AG09319 (cell line): ENCODE measurements around the gene TOMM40.
"Not testable (repeated sequence)": the region's sequence is repeated elsewhere in the genome, so short reads cannot be mapped to it uniquely, and the experiment has no call there.

Source experiments
- DNase-seq: peaks from one replicate; pipeline ENCODE4 v3.0.0-alpha.2; 2010; ENCODE audit warnings: low read depth; ENCODE audit errors: extremely low read depth
- TF ChIP-seq, protein P1 (sequence below): IDR thresholded peaks from 2 replicates; pipeline ENCODE4 v1.5.1; 2011; ENCODE audit warnings: low read depth, mild to moderate bottlenecking, inconsistent platforms, low read length, moderate library complexity

TOMM40 gene

GRCh38 chr19:44909775-44910174 is 18.7 kb downstream of the TOMM40 start:
- DNase-seq = no peak

DNA sequence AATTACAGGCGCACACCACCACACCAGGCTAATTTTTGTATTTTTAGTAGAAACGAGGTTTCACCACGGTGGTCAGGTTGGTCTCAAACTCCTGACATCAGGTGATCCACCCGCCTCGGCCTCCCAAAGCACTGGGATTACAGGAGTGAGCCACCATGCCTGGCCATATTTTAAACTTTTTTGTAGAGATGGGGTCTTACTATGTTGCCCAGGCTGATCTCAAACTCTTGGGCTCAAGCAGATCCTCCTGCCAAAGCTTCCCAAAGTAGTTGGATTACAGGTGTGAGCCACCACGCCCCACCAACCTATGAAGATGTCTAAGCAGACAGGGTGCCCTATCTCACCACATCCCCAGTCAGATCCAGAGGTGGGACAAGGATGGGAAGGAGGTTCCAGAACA is 20.8 kb downstream of the TOMM40 start:
- not testable (repeated sequence) for DNase-seq

More at GRCh38 chr19:44909775-44910174, 18.7 kb downstream of the TOMM40 start:
- TF ChIP-seq, protein P1, sequence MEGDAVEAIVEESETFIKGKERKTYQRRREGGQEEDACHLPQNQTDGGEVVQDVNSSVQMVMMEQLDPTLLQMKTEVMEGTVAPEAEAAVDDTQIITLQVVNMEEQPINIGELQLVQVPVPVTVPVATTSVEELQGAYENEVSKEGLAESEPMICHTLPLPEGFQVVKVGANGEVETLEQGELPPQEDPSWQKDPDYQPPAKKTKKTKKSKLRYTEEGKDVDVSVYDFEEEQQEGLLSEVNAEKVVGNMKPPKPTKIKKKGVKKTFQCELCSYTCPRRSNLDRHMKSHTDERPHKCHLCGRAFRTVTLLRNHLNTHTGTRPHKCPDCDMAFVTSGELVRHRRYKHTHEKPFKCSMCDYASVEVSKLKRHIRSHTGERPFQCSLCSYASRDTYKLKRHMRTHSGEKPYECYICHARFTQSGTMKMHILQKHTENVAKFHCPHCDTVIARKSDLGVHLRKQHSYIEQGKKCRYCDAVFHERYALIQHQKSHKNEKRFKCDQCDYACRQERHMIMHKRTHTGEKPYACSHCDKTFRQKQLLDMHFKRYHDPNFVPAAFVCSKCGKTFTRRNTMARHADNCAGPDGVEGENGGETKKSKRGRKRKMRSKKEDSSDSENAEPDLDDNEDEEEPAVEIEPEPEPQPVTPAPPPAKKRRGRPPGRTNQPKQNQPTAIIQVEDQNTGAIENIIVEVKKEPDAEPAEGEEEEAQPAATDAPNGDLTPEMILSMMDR = no peak

- TF ChIP-seq, protein P1 = no peak
- no peak for DNase-seq
Measured at GRCh38 chr19:44912854-44913253, 21.8 kb downstream of the TOMM40 start.

DNA sequence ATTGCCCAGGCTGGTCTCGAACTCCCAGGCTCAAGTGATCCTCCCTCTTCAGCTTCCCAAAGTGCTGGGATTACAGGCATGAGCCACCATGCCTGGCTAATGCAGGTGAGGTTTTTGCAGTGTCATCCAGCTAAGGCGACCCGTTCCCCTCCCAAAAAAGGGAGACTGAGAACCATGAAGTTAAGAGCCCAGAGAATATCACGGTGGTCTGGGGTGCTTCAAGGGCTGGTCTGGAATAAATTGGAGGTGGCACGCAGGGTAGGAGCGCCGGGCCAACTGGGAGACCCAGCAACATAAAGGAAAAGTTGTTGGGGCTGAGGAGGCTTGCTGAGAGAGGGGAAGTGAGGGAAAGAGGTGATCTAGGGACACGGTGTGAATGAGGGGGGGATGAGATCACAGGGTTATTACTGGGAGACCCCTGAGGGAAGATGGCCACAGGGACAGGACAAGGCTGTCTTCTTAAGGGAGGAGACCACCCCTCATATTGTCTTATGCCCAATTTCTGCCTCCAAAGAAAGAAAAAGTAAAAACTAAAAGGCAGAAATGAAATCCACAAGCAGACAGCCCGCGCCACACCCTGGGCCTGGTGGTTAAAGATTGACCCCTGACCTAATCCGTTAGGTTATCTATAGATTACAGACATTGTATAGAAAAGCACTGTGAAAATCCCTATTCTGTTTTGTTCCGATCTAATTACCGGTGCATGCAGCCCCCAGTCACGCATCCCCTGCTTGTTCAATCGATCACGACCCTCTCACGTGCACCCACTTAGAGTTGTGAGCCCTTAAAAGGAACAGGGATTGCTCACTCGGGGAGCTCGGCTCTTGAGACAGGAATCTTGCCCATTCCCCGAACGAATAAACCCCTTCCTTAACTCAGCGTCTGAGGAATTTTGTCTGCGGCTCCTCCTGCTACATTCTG is 22.7 kb downstream of the TOMM40 start:
- not testable (repeated sequence) for DNase-seq

GRCh38 chr19:44914433-44915206 is 23.6 kb downstream of the TOMM40 start, which contains the start of gene APOC1:
Gene APOC1, plus strand, starts transcription at chr19:44914608. Its CDS starts 284 bp downstream, at chr19:44914892.
- not testable (repeated sequence) for DNase-seq

GRCh38 chr19:44924243-44924725 is 33.2 kb downstream of the TOMM40 start:
- DNase-seq = no peak
- TF ChIP-seq, protein P1 = no peak

DNA sequence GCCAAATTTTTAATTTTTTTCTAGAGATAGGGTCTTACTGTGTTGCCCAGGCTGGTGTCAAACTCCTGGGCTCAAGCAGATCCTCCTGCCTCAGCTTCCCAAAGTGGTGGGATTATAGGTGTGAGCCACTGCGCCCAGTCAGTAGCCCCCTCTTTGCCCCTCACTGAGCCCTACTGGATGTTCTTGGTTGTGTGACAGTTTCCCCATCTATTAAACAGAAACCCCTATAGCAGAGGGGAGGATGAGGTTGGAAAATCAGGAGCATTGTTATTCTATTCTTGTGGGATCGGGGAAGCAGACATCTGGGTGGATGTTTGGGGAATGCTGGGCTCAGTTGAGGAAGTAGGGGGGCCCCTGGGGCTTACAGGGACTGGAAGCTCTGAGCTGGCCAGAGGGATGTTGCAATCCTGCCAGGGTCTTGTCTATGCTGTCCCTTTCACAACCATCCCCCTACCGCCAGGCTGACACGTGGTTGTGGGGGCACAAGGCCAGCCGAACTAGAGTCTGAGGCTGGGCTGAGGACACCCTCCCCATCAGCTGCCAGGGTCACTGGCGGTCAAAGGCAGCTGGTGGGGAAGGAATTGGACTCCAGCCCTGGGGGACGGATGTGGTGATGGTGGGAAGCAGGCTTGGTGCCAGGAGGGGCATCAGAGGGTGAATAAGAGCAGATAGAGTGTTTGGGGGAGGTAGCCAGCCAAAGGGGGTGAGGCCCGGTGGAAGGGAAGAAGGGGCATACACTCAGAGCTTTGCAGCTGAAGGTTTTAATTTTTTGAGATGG is 34.2 kb downstream of the TOMM40 start:
- TF ChIP-seq, protein P1 = no peak
- no peak for DNase-seq

DNA sequence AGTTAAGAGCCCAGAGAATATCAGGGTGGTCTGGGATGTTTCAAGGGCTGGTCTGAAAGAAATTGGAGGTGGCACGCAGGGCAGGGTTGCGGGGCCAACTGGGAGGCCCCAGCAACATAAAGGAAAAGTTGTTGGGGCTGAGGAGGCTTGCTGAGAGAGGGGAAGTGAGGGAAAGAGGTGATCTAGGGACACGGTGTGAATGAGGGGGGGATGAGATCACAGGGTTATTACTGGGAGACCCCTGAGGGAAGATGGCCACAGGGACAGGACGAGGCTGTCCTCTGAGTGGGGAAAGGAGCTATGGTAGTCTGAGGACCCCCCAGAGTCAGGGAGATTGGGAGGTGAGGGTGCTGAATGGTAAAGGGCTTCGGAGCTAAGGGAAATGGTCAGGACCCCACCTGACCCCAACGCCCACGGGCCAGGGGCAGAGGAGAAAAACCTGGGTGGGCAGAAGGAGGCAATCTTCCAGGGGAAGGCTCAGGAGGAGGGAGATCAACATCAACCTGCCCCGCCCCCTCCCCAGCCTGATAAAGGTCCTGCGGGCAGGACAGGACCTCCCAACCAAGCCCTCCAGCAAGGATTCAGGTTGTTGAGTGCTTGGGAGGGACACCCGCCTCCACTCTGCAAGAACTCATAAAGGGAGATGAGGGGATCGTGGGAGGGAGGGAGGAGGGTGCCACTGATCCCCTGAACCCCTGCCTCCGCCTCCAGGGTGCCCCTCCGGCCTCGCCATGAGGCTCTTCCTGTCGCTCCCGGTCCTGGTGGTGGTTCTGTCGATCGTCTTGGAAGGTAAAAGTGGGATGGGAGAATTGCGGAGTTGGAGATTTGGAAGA is 35.4 kb downstream of the TOMM40 start:
- DNase-seq = not testable (repeated sequence)
